Right lobe of liver (tissue), 6 donors: ENCODE measurements around the gene TRMT61A. TPM values are rescaled to one million over a fixed set of nuclear protein-coding genes. Genes with fewer than 3 reads are reported as not detected.

Experiments used
- ATAC-seq, 4 donors: fragments of 200-7000 bp; cut with Tn5 transposase; one replicate each; pipeline ENCODE4 v1.9.1; 2020; ENCODE audit warnings: mild to moderate bottlenecking in 4 of 4, moderate library complexity in 4 of 4
- DNase-seq, 3 donors: peaks; one replicate each; pipeline ENCODE4 v3.0.0-alpha.2; 2020
- H3K27ac ChIP-seq, 3 donors: fragments of 200-600 bp; one replicate each; pipeline ENCODE4 v1.8.0; 2022
- H3K27me3 ChIP-seq, 2 donors: fragments of 200-600 bp; one replicate each; pipeline ENCODE4 v1.8.0; 2022
- H3K36me3 ChIP-seq, 4 donors: fragments of 200-600 bp; sonication (generic) in 1 of 4; one replicate each; pipeline versions ENCODE4 v1.5.1 to v1.8.0; 2017 to 2022; ENCODE audit warnings: control low read depth in 1 of 4
- H3K4me1 ChIP-seq, 4 donors: fragments of 200-600 bp; sonication (generic) in 1 of 4; one replicate each; pipeline versions ENCODE4 v1.5.1 to v1.8.0; 2017 to 2022; ENCODE audit warnings: control low read depth in 1 of 4
- H3K4me3 ChIP-seq, 3 donors: fragments of 200-600 bp; one replicate each; pipeline ENCODE4 v1.8.0; 2022
- H3K9me3 ChIP-seq, 4 donors: fragments of 200-600 bp; sonication (generic) in 1 of 4; one replicate each; pipeline versions ENCODE4 v1.5.1 to v1.8.0; 2017 to 2022; ENCODE audit warnings: control low read depth in 1 of 4
- CTCF ChIP-seq, 4 donors: fragments of 200-600 bp in 3 of 4; fragments of 450-650 bp in 1 of 4; IDR thresholded peaks; one replicate each; pipeline versions ENCODE4 v1.5.1 to v1.8.0; 2016 to 2022; ENCODE audit warnings: antibody characterized with exemption in 4 of 4, mild to moderate bottlenecking in 2 of 4
- POLR2A ChIP-seq: fragments of 450-650 bp; IDR thresholded peaks from one replicate; pipeline ENCODE4 v1.6.1; 2017; ENCODE audit warnings: antibody characterized with exemption, mild to moderate bottlenecking
- WGBS: methylation state at CpG from one replicate; pipeline ENCODE4 v1.1.6; 2018; ENCODE audit warnings: low coverage, low lambda C conversion rate; ENCODE audit not compliant: insufficient coverage; ENCODE audit errors: missing lambda C conversion rate; 5-methylcytosine and 5-hydroxymethylcytosine counted together
- intact Hi-C, 2 donors: fragments of 100-400 bp; cut with DNase I; formaldehyde crosslinking; loops; one replicate each; pipeline versions ENCODE4 v1.11.2 to v1.14.1; 2022
- long read RNA-seq: library from polyadenylated mRNA; unstranded; transcript quantifications from one replicate; pipeline ENCODE4 v2.0.0, GENCODE V29; 2019
- total RNA-seq, 6 experiments: library from RNA; depleted of rRNA in 2 of 6; stranded (reverse); fragments of >200 nt in 2 of 6; fragmentation: NEBNext Ultra II Directional in 3 of 6; extraction: Animal tissue kit (Norgen Biotek cat#: 25700) in 3 of 6; gene quantifications; one replicate each; pipeline versions ENCODE4 v1.1.0 to v1.2.4, GENCODE V29; 2016 to 2023
- donor health status: DM: no; HTN: yes; CAD: no.
- donor health status: DM: no; HTN: no; CAD: no.
- donor health status: DM: no; HTN: no; CAD: no.
- donor health status: DM: no; HTN: yes; CAD: no.
- donor health status: DM: no; HTN: yes; CAD: no.

The TRMT61A gene
- total RNA-seq = 10 to 100 TPM in 2 of 6 experiments, 1 to 10 TPM in 4; 3.8 to 12.1 (median 4.8) TPM
- long read RNA-seq, transcript TRMT61A-202 (4 exons, 3,229 nt) = major isoform, 5 of 5 reads
- long read RNA-seq, partial matches to known transcripts = 0 of 5 reads
- long read RNA-seq, other reads (novel, unspliced or antisense) = 0 of 5 reads

GRCh38 chr14:103528587-103529382, at the start of gene TRMT61A:
Gene TRMT61A (plus strand): TSS chr14:103529196. CDS start chr14:103529979, 783 bp downstream.
- no peaks in the 10 kb centered on the region for H3K9me3 ChIP-seq
- TF ChIP-seq POLR2A (peak; percentile 53), CTCF (IDR thresholded peaks at IDR 0.05) (no peak)
- no peaks in the 10 kb centered on the region for H3K36me3 ChIP-seq
- peak within 1 kb of the TSS; percentile 87 to 99 (median 98) for H3K4me3 ChIP-seq
- ATAC-seq (peak; percentile 89 to 95 (median 94)), DNase-seq (peak; percentile 88 to 94 (median 93))
- H3K4me1 ChIP-seq = peaks cover 0 to 32% (median 13%) of the 10 kb centered on the region in 4 donors
- peak within 1 kb of the TSS; percentile 62 to 91 (median 90) for H3K27ac ChIP-seq
- intact Hi-C loops = no loop called here
- 3% methylated on average over 16 of the region's 70 CpGs for WGBS
- no peaks in the 10 kb centered on the region for H3K27me3 ChIP-seq

- Histone ChIP-seq H3K9me3 (no peaks in the 10 kb centered on the region), H3K27me3 (no peaks in the 10 kb centered on the region), H3K36me3 (peaks cover 0 to 30% (median 18%) of the 10 kb centered on the region in 4 donors), H3K4me1 (peaks cover 0 to 2% (median 0%) of the 10 kb centered on the region in 4 donors), H3K4me3 (no peak overlapping the region), H3K27ac (no peak overlapping the region)
- WGBS = 57% methylated on average over 3 of the region's 3 CpGs
- DNase-seq = no peak
- TF ChIP-seq CTCF (IDR thresholded peaks at IDR 0.05) (no peak), POLR2A (no peak)
- intact Hi-C loops = no loop called here
- no peak for ATAC-seq
Measured at GRCh38 chr14:103480595-103480994, 48.4 kb upstream of the TRMT61A start.

GRCh38 chr14:103483600-103483999, 45.4 kb upstream of the TRMT61A start:
- 66% methylated on average over 4 of the region's 5 CpGs for WGBS
- Histone ChIP-seq H3K27me3 (no peaks in the 10 kb centered on the region), H3K9me3 (no peaks in the 10 kb centered on the region), H3K4me1 (peaks cover 0 to 7% (median 0%) of the 10 kb centered on the region in 4 donors), H3K36me3 (peaks cover 0 to 19% (median 9%) of the 10 kb centered on the region in 4 donors), H3K27ac (no peak overlapping the region), H3K4me3 (no peak overlapping the region)
- intact Hi-C loops = no loop called here
- TF ChIP-seq POLR2A (no peak), CTCF (IDR thresholded peaks at IDR 0.05) (no peak)
- ATAC-seq (no peak), DNase-seq (no peak)

GRCh38 chr14:103485504-103485903, 43.5 kb upstream of the TRMT61A start:
- Histone ChIP-seq H3K4me3 (no peak overlapping the region), H3K27me3 (no peaks in the 10 kb centered on the region), H3K36me3 (peaks cover 0 to 14% (median 8%) of the 10 kb centered on the region in 4 donors), H3K9me3 (no peaks in the 10 kb centered on the region), H3K27ac (no peak overlapping the region), H3K4me1 (peaks cover 0 to 7% (median 0%) of the 10 kb centered on the region in 4 donors)
- ATAC-seq (no peak), DNase-seq (no peak)
- 86% methylated on average over 2 of the region's 2 CpGs for WGBS
- intact Hi-C loops = no loop called here
- no peak for TF ChIP-seq POLR2A
- no peak for TF ChIP-seq CTCF (IDR thresholded peaks at IDR 0.05)
